ENCODE results near the gene HAUS8.
A peak's percentile ranks its signal among the peaks of the same experiment; 100 is the strongest.
"Not testable (repeated sequence)": the region's sequence is repeated elsewhere in the genome, so short reads cannot be mapped to it uniquely, and the experiment has no call there.

HAUS8 gene

GRCh38 chr19:17107546-17108452, 32.5 kb upstream of the HAUS8 start:
- TF ChIP-seq CTCF (IDR thresholded peaks at IDR 0.05), result no peak
- Histone ChIP-seq H3K36me3 (peaks cover 43% of the 10 kb centered on the region), H3K4me1 (ENCODE audit: control insufficient read depth in 1 of 2, insufficient read depth in 1 of 2, low read depth in 1 of 2, low read length in 1 of 2) (peaks cover 65 to 73% of the 10 kb centered on the region in 2 experiments), H3K9me3 (no peaks in the 10 kb centered on the region), H3K27ac (peak overlapping the region; percentile 97), H3K4me3 (ENCODE audit: low read depth in 1 of 2, low read length in 1 of 2) (peak overlapping the region; percentile 21 to 69), H3K27me3 (no peaks in the 10 kb centered on the region)

GRCh38 chr19:17106964-17107363, 31.7 kb upstream of the HAUS8 start:
- peak overlapping the region in 1 of 2 experiments; percentile 69 for H3K4me3 ChIP-seq (ENCODE audit: low read depth in 1 of 2, low read length in 1 of 2)
- H3K4me1 ChIP-seq (ENCODE audit: control insufficient read depth in 1 of 2, insufficient read depth in 1 of 2, low read depth in 1 of 2, low read length in 1 of 2), result peaks cover 56 to 64% of the 10 kb centered on the region in 2 experiments
- peak overlapping the region; percentile 97 for H3K27ac ChIP-seq
- H3K27me3 ChIP-seq, H3K9me3 ChIP-seq: not testable (repeated sequence)
- H3K36me3 ChIP-seq, result peaks cover 52% of the 10 kb centered on the region

GRCh38 chr19:17105556-17105955, 30.3 kb upstream of the HAUS8 start:
- H3K4me3 ChIP-seq (ENCODE audit: low read depth in 1 of 2, low read length in 1 of 2), result no peak overlapping the region
- TF ChIP-seq CTCF (IDR thresholded peaks at IDR 0.05), result no peak
- H3K27ac ChIP-seq, result peak overlapping the region; percentile 97
- peaks cover 62% of the 10 kb centered on the region for H3K36me3 ChIP-seq
- H3K27me3 ChIP-seq, result no peaks in the 10 kb centered on the region
- H3K4me1 ChIP-seq (ENCODE audit: control insufficient read depth in 1 of 2, insufficient read depth in 1 of 2, low read depth in 1 of 2, low read length in 1 of 2), result peaks cover 42 to 50% of the 10 kb centered on the region in 2 experiments
- no peaks in the 10 kb centered on the region for H3K9me3 ChIP-seq

- H3K36me3 ChIP-seq, result peaks cover 62% of the 10 kb centered on the region
- no peaks in the 10 kb centered on the region for H3K27me3 ChIP-seq
- no peak overlapping the region for H3K4me3 ChIP-seq (ENCODE audit: low read depth in 1 of 2, low read length in 1 of 2)
- H3K9me3 ChIP-seq, result no peaks in the 10 kb centered on the region
- H3K4me1 ChIP-seq (ENCODE audit: control insufficient read depth in 1 of 2, insufficient read depth in 1 of 2, low read depth in 1 of 2, low read length in 1 of 2), result peaks cover 34 to 41% of the 10 kb centered on the region in 2 experiments
- peak overlapping the region; percentile 97 for H3K27ac ChIP-seq
- TF ChIP-seq CTCF (IDR thresholded peaks at IDR 0.05), result no peak
Measured at GRCh38 chr19:17104679-17105078, 29.4 kb upstream of the HAUS8 start.

GRCh38 chr19:17103177-17103576, 27.9 kb upstream of the HAUS8 start:
- H3K27ac ChIP-seq, result peak overlapping the region; percentile 97
- no peaks in the 10 kb centered on the region for H3K27me3 ChIP-seq
- TF ChIP-seq CTCF (IDR thresholded peaks at IDR 0.05), result peak; percentile 81
- H3K9me3 ChIP-seq, result no peaks in the 10 kb centered on the region
- H3K4me1 ChIP-seq (ENCODE audit: control insufficient read depth in 1 of 2, insufficient read depth in 1 of 2, low read depth in 1 of 2, low read length in 1 of 2), result peaks cover 20 to 27% of the 10 kb centered on the region in 2 experiments
- peaks cover 67% of the 10 kb centered on the region for H3K36me3 ChIP-seq
- no peak overlapping the region for H3K4me3 ChIP-seq (ENCODE audit: low read depth in 1 of 2, low read length in 1 of 2)
